DND-41 (cell line): Measurements from ENCODE around the gene PTPRO.

Experiments
- EZH2 ChIP-seq: IDR thresholded peaks from 3 replicates; pipeline ENCODE4 v1.6.1; 2012; ENCODE audit warnings: borderline replicate concordance, low read depth, mild to moderate bottlenecking, moderate library complexity, low read length, inconsistent platforms; ENCODE audit not compliant: severe bottlenecking
- TF ChIP-seq, protein P1 (sequence below): IDR thresholded peaks from 2 replicates; pipeline ENCODE4 v1.5.1; 2012; ENCODE audit warnings: borderline replicate concordance, low read length, moderate library complexity, mild to moderate bottlenecking; ENCODE audit not compliant: poor library complexity, severe bottlenecking; ENCODE audit errors: extremely low read depth

DNA sequence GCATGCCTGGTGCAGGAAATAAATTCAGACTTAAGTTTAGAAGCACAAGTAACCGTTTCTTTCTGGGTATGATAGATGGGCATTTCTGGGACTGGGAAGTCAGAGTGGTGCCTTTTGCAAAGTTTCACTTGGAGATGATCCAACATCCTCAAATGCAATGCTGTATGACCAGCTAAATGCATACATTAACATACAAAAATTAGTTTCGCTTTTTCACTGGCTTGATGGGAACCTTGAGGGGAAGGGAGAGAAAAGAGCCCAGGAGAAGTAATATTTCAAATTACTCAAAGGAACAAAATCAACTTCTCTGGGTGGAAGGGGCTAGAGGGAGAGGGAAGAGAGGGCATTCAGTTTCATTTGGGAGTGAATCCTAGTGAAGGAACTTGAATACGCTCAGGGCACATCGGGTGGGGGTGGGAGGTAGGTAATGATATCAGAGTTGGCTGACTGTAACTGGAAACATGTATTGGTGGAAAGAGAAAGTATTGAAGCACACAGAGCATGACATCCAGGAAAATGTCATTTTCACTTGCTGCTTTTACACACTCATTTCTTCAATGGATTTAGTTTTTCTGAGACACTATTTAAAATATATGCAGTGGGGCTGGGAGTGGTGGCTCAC lies 175.5 kb downstream of the PTPRO start:
- TF ChIP-seq, protein P1, sequence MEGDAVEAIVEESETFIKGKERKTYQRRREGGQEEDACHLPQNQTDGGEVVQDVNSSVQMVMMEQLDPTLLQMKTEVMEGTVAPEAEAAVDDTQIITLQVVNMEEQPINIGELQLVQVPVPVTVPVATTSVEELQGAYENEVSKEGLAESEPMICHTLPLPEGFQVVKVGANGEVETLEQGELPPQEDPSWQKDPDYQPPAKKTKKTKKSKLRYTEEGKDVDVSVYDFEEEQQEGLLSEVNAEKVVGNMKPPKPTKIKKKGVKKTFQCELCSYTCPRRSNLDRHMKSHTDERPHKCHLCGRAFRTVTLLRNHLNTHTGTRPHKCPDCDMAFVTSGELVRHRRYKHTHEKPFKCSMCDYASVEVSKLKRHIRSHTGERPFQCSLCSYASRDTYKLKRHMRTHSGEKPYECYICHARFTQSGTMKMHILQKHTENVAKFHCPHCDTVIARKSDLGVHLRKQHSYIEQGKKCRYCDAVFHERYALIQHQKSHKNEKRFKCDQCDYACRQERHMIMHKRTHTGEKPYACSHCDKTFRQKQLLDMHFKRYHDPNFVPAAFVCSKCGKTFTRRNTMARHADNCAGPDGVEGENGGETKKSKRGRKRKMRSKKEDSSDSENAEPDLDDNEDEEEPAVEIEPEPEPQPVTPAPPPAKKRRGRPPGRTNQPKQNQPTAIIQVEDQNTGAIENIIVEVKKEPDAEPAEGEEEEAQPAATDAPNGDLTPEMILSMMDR: no peak
- no peak for TF ChIP-seq EZH2
